ENCODE results near the gene PRPSAP2.
"Not testable (repeated sequence)": the region's sequence is repeated elsewhere in the genome, so short reads cannot be mapped to it uniquely, and the experiment has no call there.

The PRPSAP2 gene

GRCh38 chr17:18889658-18890057 is 31.7 kb downstream of the PRPSAP2 start:
- no peak for DNase-seq (ENCODE audit: low read depth)

DNA sequence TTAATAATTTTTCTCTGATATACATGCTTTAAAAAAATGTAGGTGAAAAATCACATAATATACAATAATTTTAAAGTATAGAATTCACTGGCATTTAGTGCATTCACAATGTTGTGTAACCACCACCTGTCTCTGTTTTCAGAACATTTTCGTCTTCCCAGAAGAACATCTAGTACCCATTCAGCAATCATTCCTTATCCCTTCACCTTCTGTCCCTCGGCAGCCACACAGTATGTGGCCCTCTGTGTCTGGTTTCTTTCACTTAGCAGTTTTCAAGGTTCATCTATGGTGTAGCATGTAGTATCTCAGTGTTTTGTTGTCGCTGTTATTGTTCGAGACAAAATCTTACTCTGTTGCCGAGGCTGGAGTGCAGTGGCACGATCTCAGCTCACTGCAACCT is 33.6 kb downstream of the PRPSAP2 start:
- DNase-seq (ENCODE audit: low read depth): no peak

DNA sequence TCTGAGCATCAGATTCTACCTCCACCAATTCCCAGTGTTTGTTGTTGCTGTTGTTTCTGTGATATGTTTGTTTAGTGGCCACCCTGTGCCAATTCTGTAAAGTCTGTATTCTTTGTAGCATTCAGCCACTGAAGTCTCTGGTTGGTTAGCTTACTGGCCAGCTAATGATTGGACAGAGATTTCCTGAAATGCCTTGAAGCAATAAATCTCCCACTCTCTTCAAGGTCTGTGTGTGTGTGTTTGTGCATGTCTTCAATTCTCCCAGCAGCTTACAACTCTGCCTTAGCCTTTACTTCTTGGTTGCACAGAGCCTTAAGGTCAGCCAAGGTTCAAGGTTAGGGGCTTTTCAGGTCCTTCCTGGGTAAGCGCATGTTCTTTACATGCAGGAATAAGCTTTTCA is 38.2 kb downstream of the PRPSAP2 start:
- DNase-seq (ENCODE audit: low read depth): no peak

- no peak for DNase-seq (ENCODE audit: low read depth)
Measured at GRCh38 chr17:18896947-18897346, 39.0 kb downstream of the PRPSAP2 start.

DNA sequence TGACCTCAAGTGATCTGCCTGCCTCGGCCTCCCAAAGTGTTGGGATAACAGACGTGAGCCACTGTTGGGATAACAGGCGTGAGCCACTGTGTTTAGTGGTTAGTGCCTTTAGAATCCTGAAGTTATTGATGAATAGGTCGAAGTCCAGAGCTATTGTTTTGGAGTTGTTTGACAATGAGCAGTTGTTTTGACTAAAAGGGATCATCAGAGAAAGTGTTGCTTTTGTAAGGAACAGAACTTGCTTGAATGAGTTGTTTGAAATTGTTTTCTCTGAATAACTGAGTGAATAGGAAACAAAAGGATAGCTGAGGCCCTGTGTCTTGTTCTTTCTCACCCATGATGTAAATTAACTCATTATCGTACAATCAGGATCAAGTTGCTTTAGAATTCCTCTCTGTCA is 46.6 kb downstream of the PRPSAP2 start:
- no peak for DNase-seq (ENCODE audit: low read depth)

GRCh38 chr17:18905226-18905625 is 47.3 kb downstream of the PRPSAP2 start:
- DNase-seq (ENCODE audit: low read depth): no peak

DNA sequence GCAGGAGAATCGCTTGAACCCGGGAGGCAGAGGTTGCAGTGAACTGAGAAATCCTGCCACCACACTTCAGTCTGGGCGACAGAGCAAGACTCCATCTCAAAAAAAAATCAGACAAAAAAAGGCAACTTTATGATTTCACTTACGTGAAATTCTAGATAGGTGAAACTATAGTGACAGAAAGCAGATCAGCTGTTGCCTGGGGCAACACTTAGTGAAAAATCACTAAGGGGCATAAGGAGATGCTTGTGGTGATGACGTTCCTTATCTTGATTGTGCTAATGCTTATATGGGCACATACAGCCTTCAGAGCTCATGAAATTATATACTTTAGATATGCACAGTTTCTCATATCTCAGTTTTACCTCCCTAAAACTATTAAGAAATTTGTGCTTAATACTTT is 52.4 kb downstream of the PRPSAP2 start:
- no peak for DNase-seq (ENCODE audit: low read depth)

DNA sequence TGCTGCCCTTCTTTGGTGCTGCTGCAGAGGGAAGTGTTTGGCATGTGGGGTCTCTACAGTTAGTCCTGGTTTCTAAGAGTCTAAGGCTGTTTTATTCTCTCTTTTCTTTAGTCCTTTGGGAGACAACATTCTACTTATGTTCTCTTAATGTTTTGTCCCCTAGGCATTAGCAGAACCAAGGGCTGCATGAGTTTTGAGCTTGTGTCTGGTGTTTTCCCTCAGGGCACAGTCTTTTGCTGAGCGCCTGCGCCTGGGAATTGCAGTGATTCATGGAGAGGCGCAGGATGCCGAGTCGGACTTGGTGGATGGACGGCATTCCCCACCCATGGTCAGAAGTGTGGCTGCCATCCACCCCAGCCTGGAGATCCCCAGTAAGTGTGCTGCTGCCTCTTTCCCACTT is 53.0 kb downstream of the PRPSAP2 start:
- DNase-seq (ENCODE audit: low read depth): no peak

GRCh38 chr17:18916816-18917500 is 59.0 kb downstream of the PRPSAP2 start:
- no peak for DNase-seq (ENCODE audit: low read depth)

- DNase-seq (ENCODE audit: low read depth): no peak
Measured at GRCh38 chr17:18917506-18918032, 59.6 kb downstream of the PRPSAP2 start.

- DNase-seq (ENCODE audit: low read depth): no peak
Measured at GRCh38 chr17:18919963-18920362, 62.0 kb downstream of the PRPSAP2 start.

DNA sequence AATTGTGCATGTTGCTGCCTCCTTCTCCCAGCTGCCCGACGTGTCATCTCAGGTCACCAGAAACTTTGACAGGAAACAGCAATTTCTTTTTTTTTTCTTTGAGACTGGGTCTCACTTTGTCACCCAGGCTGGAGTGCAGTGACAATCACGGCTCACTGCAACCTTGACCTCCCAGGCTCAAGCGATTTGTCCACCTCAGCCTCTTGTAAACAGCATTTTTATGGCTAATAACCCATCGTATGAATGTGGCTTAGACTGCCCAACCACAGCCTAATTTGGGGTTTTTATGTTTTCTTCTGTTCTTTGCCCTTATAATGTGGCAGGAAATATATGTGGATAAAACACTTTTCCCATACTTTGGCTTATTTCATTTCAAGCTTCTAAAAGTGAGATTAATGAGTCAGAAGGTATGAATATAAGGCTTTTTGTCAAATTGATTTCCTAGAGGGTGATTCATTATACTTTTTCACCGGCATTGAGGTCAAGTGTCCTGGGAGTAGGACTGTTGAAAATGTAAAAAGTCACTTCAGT is 63.0 kb downstream of the PRPSAP2 start:
- no peak for DNase-seq (ENCODE audit: low read depth)

GRCh38 chr17:18921485-18921884 is 63.6 kb downstream of the PRPSAP2 start:
- DNase-seq (ENCODE audit: low read depth): no peak

DNA sequence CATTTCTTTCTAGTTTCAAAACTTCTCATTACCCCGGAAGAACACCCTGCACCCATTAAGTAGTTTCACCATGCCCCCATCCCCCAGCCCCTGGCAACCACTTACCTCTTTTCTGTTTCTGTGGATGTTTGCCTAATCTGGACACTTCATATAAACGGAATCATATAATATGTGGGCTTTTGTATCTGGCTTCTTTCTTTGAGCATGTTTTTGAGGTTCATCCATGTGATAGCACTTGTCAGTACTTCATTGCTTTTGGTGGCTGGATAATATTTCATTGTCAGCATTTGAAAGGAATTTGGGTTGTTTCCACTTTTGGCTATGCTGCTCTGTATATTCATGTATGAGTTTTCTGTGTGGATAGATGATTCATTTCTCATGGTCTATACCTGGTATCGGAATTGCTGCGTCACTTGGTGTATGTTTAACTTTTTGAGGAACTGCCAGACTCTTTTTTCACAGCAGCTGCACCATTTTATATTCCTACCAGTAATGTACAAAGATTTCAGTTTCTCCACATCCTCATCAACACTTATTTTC is 64.1 kb downstream of the PRPSAP2 start:
- no peak for DNase-seq (ENCODE audit: low read depth)

GRCh38 chr17:18922596-18922995 is 64.7 kb downstream of the PRPSAP2 start:
- DNase-seq (ENCODE audit: low read depth): not testable (repeated sequence)

DNA sequence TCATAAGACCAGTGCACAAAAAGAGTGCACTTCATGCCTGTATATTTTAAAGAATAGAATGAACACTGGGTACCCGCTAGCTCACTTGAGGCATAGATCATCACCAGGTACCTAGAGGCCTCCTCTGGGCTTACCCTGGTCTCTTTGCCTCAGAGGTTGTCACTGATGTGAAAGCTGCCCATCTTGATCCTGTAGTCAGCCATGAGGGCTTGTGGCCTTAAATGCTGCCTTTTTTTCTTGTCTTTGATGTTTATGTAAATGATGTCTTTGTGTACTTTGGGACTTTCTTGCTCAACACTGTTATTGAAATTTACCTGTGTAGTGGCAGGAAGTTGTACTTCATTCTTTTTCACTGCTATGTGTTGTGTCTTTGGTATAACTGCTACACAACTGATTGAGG is 67.3 kb downstream of the PRPSAP2 start:
- DNase-seq (ENCODE audit: low read depth): no peak

GRCh38 chr17:18928628-18929125 is 70.7 kb downstream of the PRPSAP2 start:
- DNase-seq (ENCODE audit: low read depth): no peak

GRCh38 chr17:18932360-18933055 is 74.6 kb downstream of the PRPSAP2 start:
- DNase-seq (ENCODE audit: low read depth): no peak

DNA sequence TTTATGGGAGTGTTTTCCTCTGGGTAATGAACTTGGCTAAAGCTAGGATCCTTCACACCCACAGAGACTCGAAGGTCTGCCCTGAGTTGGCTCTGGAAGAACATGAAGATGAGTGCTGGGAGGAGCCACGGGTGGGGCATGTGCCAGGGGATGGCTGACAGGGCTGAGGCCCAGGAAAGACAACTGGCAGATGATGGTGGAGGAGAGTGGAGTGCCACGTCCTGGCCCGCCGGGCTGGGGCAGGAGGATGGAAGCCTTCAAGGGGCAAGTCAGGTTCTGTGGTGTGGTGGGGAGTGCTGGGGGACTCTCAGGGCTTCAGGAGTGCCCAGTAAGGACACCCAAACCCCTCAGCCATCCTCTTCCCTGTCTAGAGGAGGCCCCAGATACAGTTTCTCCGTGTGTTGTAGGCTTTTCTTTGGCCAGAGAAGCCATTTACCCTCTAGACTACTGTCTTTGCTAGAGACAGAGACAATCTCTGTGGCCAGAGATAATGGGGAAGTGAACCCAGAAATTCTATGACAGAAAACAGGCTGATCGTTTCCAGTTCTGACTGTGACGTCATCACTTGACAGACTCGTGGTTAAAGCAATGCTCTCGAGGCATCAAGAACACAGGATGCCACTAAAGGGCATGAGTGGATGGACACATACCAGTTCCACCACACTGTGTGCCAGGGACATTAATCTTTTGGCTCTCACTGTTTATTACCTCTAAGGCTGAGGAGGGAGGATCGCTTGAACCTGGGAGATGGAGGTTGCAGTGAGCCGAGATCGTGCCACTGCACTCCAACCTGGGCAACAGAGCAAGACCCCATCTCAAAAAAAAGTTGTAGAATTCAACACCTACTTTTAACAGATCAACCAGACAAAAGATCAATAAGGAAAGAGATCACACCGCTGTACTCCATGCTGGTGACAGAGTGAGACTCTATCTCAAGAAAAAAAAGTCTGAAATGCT is 75.4 kb downstream of the PRPSAP2 start:
- DNase-seq (ENCODE audit: low read depth): no peak

GRCh38 chr17:18937981-18938691 is 80.2 kb downstream of the PRPSAP2 start:
- no peak for DNase-seq (ENCODE audit: low read depth)

DNA sequence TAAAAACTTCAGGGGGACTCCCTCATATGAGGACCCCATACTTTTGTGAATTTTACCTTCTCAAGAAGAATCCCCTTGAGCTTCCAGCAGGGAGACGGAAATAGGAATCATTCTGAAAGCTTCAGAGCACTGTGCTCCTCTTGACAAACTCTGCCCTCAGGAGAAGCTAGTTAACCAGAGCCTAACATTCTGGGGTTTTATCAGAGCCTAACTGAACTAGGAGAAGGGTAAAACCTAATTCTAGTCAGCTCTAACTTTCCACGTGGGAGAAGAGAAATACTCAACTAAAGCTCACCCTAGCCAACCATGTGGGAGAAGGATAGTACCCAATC is 80.7 kb downstream of the PRPSAP2 start:
- no peak for DNase-seq (ENCODE audit: low read depth)
